ENCODE measurements around the gene GPN2.

GPN2 gene

DNA sequence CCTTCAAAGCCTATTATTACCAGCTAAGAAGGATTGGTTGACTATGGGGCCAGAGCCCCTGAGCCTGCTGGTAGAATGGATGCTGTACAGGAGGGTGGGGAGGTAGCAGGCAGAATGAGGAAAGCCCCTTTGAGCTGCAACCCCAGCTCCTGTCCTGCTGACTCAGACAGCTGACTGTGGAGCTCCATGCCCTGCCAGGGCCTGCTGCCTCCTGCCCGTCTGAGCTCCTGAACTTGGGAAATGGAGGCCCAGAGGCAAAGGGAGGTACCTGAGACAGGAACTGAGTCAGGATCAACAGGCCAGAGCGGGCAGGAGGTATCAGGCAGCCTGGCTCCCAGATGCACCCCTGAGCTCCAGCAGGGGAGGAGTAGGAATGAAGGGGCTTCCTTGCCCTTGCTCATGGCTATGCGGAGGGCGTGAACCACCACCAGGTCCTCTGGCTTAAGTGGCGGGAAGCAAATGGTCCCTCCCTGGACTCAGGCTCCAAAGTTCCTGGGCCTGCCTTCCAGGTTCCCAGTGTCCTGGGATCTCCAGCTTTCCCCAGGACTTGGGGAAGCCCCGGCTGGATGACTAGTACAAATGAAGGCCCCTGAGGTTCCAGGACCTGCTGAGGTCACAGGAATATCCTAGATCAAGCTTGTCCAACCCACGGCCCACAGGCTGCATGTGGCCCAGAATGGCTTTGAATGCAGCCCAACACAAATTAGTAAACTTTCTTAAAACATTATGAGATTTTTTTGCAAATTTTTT lies 31.0 kb downstream of the GPN2 start:
- H3K4me3 ChIP-seq (ENCODE audit: low read depth in 1 of 2, low read length in 2 of 2), result no peak overlapping the region
- no peaks in the 10 kb centered on the region for H3K9me3 ChIP-seq (ENCODE audit: insufficient read depth, low read length, severe bottlenecking)
- H3K79me2 ChIP-seq (ENCODE audit: insufficient read depth, low read length), result no peaks in the 10 kb centered on the region
- no peak overlapping the region for H2AFZ ChIP-seq (ENCODE audit: low read depth, low read length)
- peaks cover 9% of the 10 kb centered on the region for H3K4me1 ChIP-seq (ENCODE audit: insufficient read depth, low read length)
- H3K27me3 ChIP-seq (ENCODE audit: insufficient read depth, low read length, poor library complexity), result no peaks in the 10 kb centered on the region
- H4K20me1 ChIP-seq (ENCODE audit: insufficient read depth, low read length), result no peaks in the 10 kb centered on the region
- no peak overlapping the region for H3K4me2 ChIP-seq (ENCODE audit: insufficient read depth, low read length)
- TF ChIP-seq, protein P1, sequence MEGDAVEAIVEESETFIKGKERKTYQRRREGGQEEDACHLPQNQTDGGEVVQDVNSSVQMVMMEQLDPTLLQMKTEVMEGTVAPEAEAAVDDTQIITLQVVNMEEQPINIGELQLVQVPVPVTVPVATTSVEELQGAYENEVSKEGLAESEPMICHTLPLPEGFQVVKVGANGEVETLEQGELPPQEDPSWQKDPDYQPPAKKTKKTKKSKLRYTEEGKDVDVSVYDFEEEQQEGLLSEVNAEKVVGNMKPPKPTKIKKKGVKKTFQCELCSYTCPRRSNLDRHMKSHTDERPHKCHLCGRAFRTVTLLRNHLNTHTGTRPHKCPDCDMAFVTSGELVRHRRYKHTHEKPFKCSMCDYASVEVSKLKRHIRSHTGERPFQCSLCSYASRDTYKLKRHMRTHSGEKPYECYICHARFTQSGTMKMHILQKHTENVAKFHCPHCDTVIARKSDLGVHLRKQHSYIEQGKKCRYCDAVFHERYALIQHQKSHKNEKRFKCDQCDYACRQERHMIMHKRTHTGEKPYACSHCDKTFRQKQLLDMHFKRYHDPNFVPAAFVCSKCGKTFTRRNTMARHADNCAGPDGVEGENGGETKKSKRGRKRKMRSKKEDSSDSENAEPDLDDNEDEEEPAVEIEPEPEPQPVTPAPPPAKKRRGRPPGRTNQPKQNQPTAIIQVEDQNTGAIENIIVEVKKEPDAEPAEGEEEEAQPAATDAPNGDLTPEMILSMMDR (IDR thresholded peaks at IDR 0.05; ENCODE audit: borderline replicate concordance, extremely low read depth, low read length, poor library complexity, severe bottlenecking), result no peak
- TF ChIP-seq EZH2 (IDR thresholded peaks at IDR 0.05; ENCODE audit: borderline replicate concordance, low read depth, low read length, severe bottlenecking), result no peak
- H3K27ac ChIP-seq (ENCODE audit: low read length), result no peak overlapping the region
- no peak for ATAC-seq (ENCODE audit: insufficient read depth, low read depth)
- no peak overlapping the region for H3K9ac ChIP-seq (ENCODE audit: low read depth, low read length)
- H3K36me3 ChIP-seq (ENCODE audit: insufficient read depth, low read length), result peaks cover 15% of the 10 kb centered on the region
- no peak for DNase-seq

DNA sequence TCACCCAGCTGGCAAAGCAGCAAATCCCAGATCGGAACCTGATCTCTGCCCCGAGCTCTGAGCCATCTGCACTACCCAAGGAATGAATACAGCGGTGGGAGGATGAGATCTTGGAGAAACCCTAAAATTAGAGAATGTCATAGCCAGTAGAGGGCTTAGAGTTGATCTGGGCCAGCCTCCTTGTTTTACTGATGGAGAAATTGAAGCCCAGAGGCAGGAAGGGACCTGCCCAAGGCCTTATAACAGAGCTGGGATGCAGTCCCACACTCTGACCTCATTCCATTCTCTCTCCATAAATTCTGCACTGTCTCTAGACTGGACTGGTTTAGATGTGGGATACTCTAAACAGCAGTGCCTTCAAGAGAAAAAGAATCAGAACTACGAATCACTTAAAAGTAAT lies 31.9 kb downstream of the GPN2 start:
- H3K9ac ChIP-seq (ENCODE audit: low read depth, low read length), result no peak overlapping the region
- no peak for DNase-seq

DNA sequence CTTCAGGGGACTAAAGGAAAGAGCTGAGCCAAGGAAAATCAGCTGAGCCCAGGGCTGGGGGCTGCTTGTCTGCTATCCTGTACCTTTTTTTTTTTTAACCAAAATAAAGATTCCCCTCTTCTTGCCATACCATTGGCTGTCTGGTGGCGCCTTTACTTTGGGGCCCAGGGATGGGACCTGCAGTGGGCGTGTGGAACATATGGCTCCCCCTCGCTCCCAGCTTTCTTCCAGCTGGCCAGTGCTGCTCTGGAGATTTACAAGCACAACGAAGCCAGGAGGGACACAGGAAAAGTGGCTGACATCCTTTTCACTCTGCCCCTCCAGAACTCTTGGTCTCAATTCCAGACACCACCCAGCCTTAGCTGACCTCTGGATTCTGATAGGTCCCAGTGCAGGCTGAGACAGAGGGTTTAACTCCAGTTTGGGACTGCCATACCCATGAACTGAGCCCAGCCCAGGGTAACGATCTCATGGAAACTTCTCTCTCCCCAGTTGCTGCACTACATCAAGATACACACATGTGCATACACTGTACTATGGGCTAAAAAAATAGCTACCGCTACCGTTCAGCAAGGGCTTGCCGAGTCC lies 32.5 kb downstream of the GPN2 start:
- ATAC-seq (ENCODE audit: insufficient read depth, low read depth), result no peak
- peaks cover 30% of the 10 kb centered on the region for H3K36me3 ChIP-seq (ENCODE audit: insufficient read depth, low read length)
- H3K79me2 ChIP-seq (ENCODE audit: insufficient read depth, low read length), result no peaks in the 10 kb centered on the region
- no peaks in the 10 kb centered on the region for H4K20me1 ChIP-seq (ENCODE audit: insufficient read depth, low read length)
- H2AFZ ChIP-seq (ENCODE audit: low read depth, low read length), result no peak overlapping the region
- H3K4me3 ChIP-seq (ENCODE audit: low read depth in 1 of 2, low read length in 2 of 2), result no peak overlapping the region
- no peaks in the 10 kb centered on the region for H3K27me3 ChIP-seq (ENCODE audit: insufficient read depth, low read length, poor library complexity)
- no peak overlapping the region for H3K9ac ChIP-seq (ENCODE audit: low read depth, low read length)
- no peak overlapping the region for H3K27ac ChIP-seq (ENCODE audit: low read length)
- H3K9me3 ChIP-seq (ENCODE audit: insufficient read depth, low read length, severe bottlenecking), result no peaks in the 10 kb centered on the region
- no peak for TF ChIP-seq EZH2 (IDR thresholded peaks at IDR 0.05; ENCODE audit: borderline replicate concordance, low read depth, low read length, severe bottlenecking)
- TF ChIP-seq, protein P1 (IDR thresholded peaks at IDR 0.05; ENCODE audit: borderline replicate concordance, extremely low read depth, low read length, poor library complexity, severe bottlenecking), result no peak
- no peak for DNase-seq
- H3K4me1 ChIP-seq (ENCODE audit: insufficient read depth, low read length), result no peaks in the 10 kb centered on the region
- no peak overlapping the region for H3K4me2 ChIP-seq (ENCODE audit: insufficient read depth, low read length)

More for the DNA sequence above, 31.9 kb downstream of the GPN2 start:
- Histone ChIP-seq H3K4me2 (ENCODE audit: insufficient read depth, low read length) (no peak overlapping the region), H3K27me3 (ENCODE audit: insufficient read depth, low read length, poor library complexity) (no peaks in the 10 kb centered on the region), H4K20me1 (ENCODE audit: insufficient read depth, low read length) (no peaks in the 10 kb centered on the region), H3K79me2 (ENCODE audit: insufficient read depth, low read length) (no peaks in the 10 kb centered on the region), H3K9me3 (ENCODE audit: insufficient read depth, low read length, severe bottlenecking) (no peaks in the 10 kb centered on the region), H3K4me3 (ENCODE audit: low read depth in 1 of 2, low read length in 2 of 2) (no peak overlapping the region), H2AFZ (ENCODE audit: low read depth, low read length) (no peak overlapping the region), H3K4me1 (ENCODE audit: insufficient read depth, low read length) (0 out of 2 replicates have a peak, but pooled peaks cover under 1% of the 10 kb centered on the region), H3K27ac (ENCODE audit: low read length) (no peak overlapping the region), H3K36me3 (ENCODE audit: insufficient read depth, low read length) (peaks cover 24% of the 10 kb centered on the region)
- TF ChIP-seq EZH2 (IDR thresholded peaks at IDR 0.05; ENCODE audit: borderline replicate concordance, low read depth, low read length, severe bottlenecking), result no peak
- TF ChIP-seq, protein P1 (IDR thresholded peaks at IDR 0.05; ENCODE audit: borderline replicate concordance, extremely low read depth, low read length, poor library complexity, severe bottlenecking), result no peak
- ATAC-seq (ENCODE audit: insufficient read depth, low read depth), result no peak
